Activated CD4-positive, alpha-beta T cell treated with anti-CD3 and anti-CD28 coated beads for 36 hours (primary cell): ENCODE data around the gene GZMM. TPM values are rescaled to one million over a fixed set of nuclear protein-coding genes. Genes with fewer than 3 reads are reported as not detected.

ENCODE experiments used
- ATAC-seq: fragments of 200-7000 bp; cut with Tn5 transposase; one replicate; pipeline ENCODE4 v1.10.0; 2021; ENCODE audit warnings: mild to moderate bottlenecking, moderate library complexity
- CTCF ChIA-PET: fragments of 350-600 bp; sonication (Branson Sonifier 250); formaldehyde crosslinking; loops from one replicate; lab custom pipeline; 2021; ENCODE audit warnings: antibody characterized with exemption; lab: Charles Lee
- POLR2A ChIA-PET: fragments of 350-600 bp; sonication (Branson Sonifier 250); formaldehyde crosslinking; loops from one replicate; lab custom pipeline; 2021; ENCODE audit warnings: antibody characterized with exemption, inconsistent platforms; lab: Charles Lee
- DNase-seq: peaks from one replicate; pipeline ENCODE4 v3.0.0-alpha.2; 2020
- H3K27ac Mint-ChIP-seq: one replicate; pipeline ENCODE4 v1.8.0; 2021; ENCODE audit warnings: mixed read lengths
- H3K27me3 Mint-ChIP-seq: one replicate; pipeline ENCODE4 v1.8.0; 2021; ENCODE audit warnings: mixed read lengths
- H3K36me3 Mint-ChIP-seq: one replicate; pipeline ENCODE4 v1.8.0; 2021; ENCODE audit warnings: low read depth, mixed read lengths
- H3K4me1 Mint-ChIP-seq: one replicate; pipeline ENCODE4 v1.8.0; 2021; ENCODE audit warnings: mixed read lengths
- H3K4me3 Mint-ChIP-seq: one replicate; pipeline ENCODE4 v1.8.0; 2021; ENCODE audit warnings: mild to moderate bottlenecking, moderate library complexity, mixed read lengths
- H3K9me3 Mint-ChIP-seq: one replicate; pipeline ENCODE4 v1.8.0; 2021; ENCODE audit warnings: low read depth, mixed read lengths
- intact Hi-C, 2 experiments: fragments of 100-400 bp; cut with DNase I in 1 of 2; cut with micrococcal nuclease in 1 of 2; formaldehyde crosslinking; loops; one replicate each; pipeline versions ENCODE4 v1.14.2 to v1.15.1; 2022 to 2024; cut with DNase I, micrococcal nuclease
- total RNA-seq, 2 experiments: library from RNA; stranded (reverse); gene quantifications; one replicate each; pipeline ENCODE4 v1.2.3, GENCODE V29; 2021

Gene GZMM
- total RNA-seq, 2 experiments from 2014 or later = 22.5 to 25.3 TPM

DNA sequence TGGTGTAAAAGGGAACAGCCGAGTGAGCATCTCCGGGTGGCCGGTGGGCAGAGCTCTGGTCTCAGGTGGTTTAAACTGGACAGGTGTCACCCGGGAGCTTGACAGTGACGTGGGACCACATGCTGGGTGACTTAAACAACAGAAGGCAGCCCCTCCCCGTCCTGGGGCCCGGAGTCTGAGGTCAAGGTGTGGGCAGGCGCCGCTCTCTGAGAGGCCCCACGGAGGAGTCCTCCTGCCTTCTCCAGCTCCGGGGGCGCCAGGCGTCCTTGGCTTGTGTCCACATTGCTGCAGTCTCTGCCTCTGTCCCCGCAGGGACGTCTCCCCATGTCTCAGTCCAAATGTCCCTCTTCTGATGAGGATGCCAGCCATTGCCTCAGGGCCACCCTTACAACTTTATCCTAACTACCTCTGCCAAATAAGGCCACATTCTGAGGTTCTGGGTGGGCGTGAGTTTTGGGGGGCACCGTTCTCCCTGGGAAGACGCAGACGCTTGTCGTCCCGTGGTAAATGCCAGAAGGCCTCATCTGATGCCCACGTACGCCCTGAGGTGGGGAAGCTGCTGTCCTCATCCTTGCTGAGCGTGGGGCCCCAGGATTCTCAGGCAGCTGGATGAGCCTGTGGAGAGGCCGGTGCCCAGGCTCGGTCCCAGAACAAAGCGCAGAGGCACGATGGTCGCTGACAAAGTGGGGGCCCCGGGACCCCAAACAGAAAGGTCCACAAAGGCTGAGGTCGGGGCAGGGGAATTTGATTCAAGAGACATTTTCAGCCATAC, 12.9 kb downstream of the GZMM start:
- ATAC-seq = no peak
- no peaks in the 10 kb centered on the region for H3K9me3 Mint-ChIP-seq
- no peaks in the 10 kb centered on the region for H3K27me3 Mint-ChIP-seq
- no peaks in the 10 kb centered on the region for H3K36me3 Mint-ChIP-seq
- no peaks in the 10 kb centered on the region for H3K4me1 Mint-ChIP-seq
- ChIA-PET CTCF (no interaction called here), POLR2A (no interaction called here)
- H3K4me3 Mint-ChIP-seq = no peak overlapping the region
- H3K27ac Mint-ChIP-seq = no peak overlapping the region
- DNase-seq = no peak
- intact Hi-C loops = no loop called here

DNA sequence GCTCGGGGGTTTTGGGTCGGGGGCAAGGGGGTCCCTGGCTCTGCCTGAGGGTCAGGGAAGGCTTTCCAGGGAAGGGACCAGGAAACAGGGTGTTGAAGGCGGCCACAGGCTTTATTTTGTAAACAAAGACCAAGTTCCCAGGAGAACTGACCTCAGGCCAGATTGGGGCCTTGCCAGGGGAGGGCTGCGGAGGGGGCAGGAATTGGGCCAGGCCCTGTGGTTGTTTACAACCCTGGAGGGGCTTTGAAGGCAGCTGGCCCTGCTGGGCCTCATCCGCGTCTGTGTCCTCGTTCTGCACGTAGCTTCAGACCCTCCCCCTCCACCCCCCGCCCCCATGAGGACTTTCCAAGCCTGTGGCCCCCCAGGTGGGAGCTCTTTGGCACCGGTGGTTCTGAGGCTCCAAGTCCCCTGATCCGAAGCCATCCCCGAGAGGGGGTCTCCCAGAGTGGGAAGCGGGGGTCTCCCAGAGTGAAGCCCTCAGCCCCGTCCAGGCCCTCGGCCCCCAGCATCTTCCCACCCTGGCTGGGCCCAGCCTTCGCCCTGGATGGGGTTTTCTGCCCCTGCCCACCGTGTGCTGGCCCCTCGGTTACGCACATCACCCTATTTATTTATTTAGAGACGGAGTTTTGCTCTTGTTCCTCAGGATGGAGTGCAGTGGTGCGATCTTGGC, 15.1 kb downstream of the GZMM start:
- Mint-ChIP-seq H3K36me3 (no peaks in the 10 kb centered on the region), H3K27me3 (no peaks in the 10 kb centered on the region), H3K4me1 (no peaks in the 10 kb centered on the region), H3K9me3 (no peaks in the 10 kb centered on the region), H3K4me3 (no peak overlapping the region), H3K27ac (no peak overlapping the region)
- intact Hi-C loops = no loop called here
- DNase-seq = no peak
- ATAC-seq = no peak
- POLR2A ChIA-PET = no interaction called here
- CTCF ChIA-PET = no interaction called here

DNA sequence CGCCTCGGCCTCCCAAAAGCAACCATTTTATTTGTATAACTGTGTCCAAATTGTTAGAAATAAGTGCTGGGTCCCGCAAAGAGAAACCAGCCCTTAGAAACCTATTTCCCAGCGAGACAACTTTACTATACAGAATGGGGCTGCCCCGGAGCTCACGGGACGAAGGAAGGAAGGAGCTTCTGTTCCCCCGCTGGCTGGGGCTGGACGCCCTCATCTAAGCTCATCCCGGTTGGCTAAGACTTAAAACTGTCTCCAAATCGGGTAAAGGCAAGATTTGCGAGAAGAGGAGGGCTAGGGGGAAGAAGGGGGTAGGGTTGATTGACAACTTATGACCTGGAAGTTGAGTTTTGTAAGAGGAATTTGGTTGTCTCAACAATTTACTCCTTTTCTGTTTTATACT, 16.3 kb downstream of the GZMM start:
- ChIA-PET POLR2A (no interaction called here), CTCF (interaction anchor here (0.8 kb wide), 1 partner anchor 110 kb away, joined by 3 read pairs; no protein-coding TSS in a partner anchor)
- H3K27ac Mint-ChIP-seq = no peak overlapping the region
- no peaks in the 10 kb centered on the region for H3K4me1 Mint-ChIP-seq
- intact Hi-C loops = no loop called here
- no peaks in the 10 kb centered on the region for H3K27me3 Mint-ChIP-seq
- DNase-seq = no peak
- ATAC-seq = no peak
- no peak overlapping the region for H3K4me3 Mint-ChIP-seq
- H3K9me3 Mint-ChIP-seq = no peaks in the 10 kb centered on the region
- H3K36me3 Mint-ChIP-seq = no peaks in the 10 kb centered on the region

DNA sequence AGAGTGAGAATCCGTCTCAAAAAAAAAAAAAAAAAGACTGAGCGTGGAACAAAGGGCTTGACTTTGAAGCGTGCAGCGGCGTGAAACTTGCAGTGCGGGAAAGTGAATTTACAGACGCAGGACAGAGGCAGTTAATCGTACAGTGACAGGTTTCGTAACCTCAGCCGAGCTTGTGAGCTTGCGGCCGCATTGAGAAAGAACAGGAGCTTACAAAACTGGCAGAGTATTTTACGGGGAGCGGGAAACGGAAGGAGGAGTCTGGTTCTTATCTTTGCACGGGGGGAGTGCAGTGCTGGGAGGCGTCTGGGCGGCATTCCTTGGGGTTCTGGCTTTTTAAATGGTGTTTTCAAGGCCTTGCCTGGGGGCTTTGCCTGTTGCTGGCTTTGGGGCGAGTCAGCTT, 22.6 kb downstream of the GZMM start:
- POLR2A ChIA-PET = no interaction called here
- peaks cover 9% of the 10 kb centered on the region for H3K4me1 Mint-ChIP-seq
- no peak for ATAC-seq
- no peak overlapping the region for H3K4me3 Mint-ChIP-seq
- CTCF ChIA-PET = no interaction called here
- no peaks in the 10 kb centered on the region for H3K9me3 Mint-ChIP-seq
- H3K36me3 Mint-ChIP-seq = peaks cover 3% of the 10 kb centered on the region
- H3K27ac Mint-ChIP-seq = no peak overlapping the region
- intact Hi-C loops = no loop called here
- DNase-seq = no peak
- no peaks in the 10 kb centered on the region for H3K27me3 Mint-ChIP-seq

DNA sequence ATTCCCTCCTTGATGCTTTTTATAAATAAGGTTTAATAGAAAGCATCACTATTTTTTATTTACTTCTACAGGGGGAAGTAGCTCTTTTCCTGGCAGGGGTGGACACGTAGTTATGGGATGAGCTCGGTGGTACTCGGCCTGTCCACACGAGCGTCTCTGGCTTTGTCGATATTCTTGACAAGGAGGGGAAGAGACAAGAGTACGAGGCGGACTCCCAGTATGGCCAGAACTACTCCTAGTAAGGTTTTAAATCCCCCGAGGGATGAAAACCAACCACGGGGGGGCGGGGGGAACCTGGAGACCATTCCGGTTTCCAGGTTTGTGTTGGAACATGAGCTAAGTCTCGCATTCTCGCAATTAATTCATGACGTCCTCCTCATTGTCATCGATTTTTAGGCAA, 23.0 kb downstream of the GZMM start:
- Mint-ChIP-seq H3K36me3 (peaks cover 3% of the 10 kb centered on the region), H3K27me3 (no peaks in the 10 kb centered on the region), H3K27ac (no peak overlapping the region), H3K4me1 (peaks cover 11% of the 10 kb centered on the region), H3K9me3 (no peaks in the 10 kb centered on the region), H3K4me3 (no peak overlapping the region)
- CTCF ChIA-PET = no interaction called here
- DNase-seq (no peak), ATAC-seq (no peak)
- intact Hi-C loops = no loop called here
- POLR2A ChIA-PET = no interaction called here

DNA sequence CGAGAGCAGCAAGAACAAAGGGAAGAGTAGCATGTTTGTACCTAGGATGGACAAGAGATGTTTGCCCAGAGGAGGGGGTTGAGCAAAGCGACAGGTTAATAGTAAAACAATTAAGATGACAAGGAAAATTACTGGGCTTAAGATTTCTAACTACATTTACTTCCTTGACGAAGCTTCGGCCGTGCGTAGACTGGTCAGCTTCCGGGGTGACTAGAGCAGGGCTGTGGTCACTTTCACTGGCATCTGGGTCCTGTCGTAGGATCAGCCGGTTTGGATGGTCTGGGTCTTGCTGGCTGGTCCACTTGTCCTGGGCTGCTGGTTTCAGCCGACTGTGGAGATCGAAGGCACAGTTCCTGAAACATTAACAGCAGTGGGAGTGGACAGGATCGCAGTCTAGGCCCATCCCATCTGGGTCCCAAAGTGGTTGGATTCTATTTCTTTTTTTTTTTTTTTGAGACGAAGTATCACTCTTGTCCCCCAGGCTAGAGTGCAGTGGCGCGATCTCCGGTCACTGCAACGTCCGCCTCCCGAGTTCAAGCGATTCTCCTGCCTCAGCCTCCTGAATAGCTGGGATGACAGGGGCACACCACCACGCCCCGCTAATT, 23.5 kb downstream of the GZMM start:
- CTCF ChIA-PET = interaction anchor here (0.9 kb wide), 1 partner anchor 15 kb away, joined by 3 read pairs; no protein-coding TSS in a partner anchor
- DNase-seq (no peak), ATAC-seq (no peak)
- intact Hi-C loops = no loop called here
- Mint-ChIP-seq H3K9me3 (no peaks in the 10 kb centered on the region), H3K36me3 (peaks cover 3% of the 10 kb centered on the region), H3K4me1 (peaks cover 11% of the 10 kb centered on the region), H3K27ac (no peak overlapping the region), H3K4me3 (no peak overlapping the region), H3K27me3 (no peaks in the 10 kb centered on the region)
- POLR2A ChIA-PET = no interaction called here

DNA sequence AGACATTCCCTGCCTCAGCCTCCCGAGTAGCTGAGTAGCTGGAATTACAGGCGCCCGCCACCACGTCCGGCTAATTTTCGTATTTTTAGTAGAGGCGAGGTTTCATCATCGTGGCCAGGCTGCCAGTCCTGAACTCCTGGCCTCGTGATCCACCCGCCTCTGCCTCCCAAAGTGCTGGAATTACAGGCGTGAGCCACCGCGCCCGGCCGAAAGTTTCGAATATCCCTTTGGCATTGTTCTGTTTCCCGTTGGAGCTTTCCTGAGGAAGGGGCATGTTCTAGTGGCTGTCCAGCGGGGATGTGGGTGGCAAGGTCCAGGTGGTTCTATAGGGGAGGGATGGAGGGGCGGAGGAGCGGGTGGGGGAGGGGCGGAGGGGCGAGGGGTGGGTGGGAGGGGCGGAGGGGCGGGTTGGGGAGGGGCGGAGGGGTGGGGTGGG, 26.4 kb downstream of the GZMM start:
- H3K4me1 Mint-ChIP-seq = peaks cover 25% of the 10 kb centered on the region
- ATAC-seq (no peak), DNase-seq (no peak)
- CTCF ChIA-PET = interaction anchor here (0.7 to 1.1 kb wide), 3 partner anchors 9 to 59 kb away, joined by 3 to 4 read pairs (median 3); no protein-coding TSS in a partner anchor
- H3K36me3 Mint-ChIP-seq = peaks cover 6% of the 10 kb centered on the region
- POLR2A ChIA-PET = interaction anchor here (0.6 kb wide), 1 partner anchor 38 kb away, joined by 3 read pairs; the partner anchor contains the start of gene CDC34
- H3K9me3 Mint-ChIP-seq = no peaks in the 10 kb centered on the region
- no peaks in the 10 kb centered on the region for H3K27me3 Mint-ChIP-seq
- H3K27ac Mint-ChIP-seq = peak overlapping the region; percentile 77
- no peak overlapping the region for H3K4me3 Mint-ChIP-seq
- intact Hi-C loops = loop anchor here in 1 of 2 experiments (5.0 kb wide), 1 partner anchor 92 kb away; the partner anchor contains the start of gene RNF126

DNA sequence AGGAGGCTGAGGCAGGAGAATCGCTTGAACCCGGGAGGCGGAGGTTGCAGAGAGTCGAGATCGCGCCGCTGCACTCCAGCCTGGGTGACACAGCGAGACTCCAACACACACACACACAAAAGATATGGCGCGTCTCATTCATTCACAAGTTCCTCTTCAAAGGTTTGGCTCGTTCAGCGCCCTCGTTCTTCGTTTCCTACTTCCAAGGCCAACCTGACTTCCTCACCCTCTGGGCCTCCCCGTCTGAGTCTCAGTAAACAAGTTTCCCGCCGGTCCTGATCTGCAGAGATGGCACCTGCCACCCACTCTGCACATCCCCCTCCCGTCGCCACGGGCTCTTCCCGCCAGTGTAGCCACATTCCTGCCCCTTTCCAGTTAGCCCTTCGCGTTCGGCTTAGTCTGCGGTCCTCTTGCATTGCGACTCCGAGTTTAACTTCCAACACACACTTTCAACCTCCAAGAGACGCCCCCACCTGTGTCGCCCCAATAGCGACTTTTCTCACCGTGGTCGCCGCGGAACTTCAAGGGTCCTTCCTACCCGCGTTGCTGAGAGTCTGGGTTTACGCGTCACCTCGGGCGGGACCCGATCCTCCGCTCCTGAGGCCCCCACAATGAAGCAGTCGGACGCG, 27.2 kb downstream of the GZMM start:
- peak; percentile 31 for ATAC-seq
- CTCF ChIA-PET = interaction anchor here (0.9 to 1.3 kb wide), 4 partner anchors 10 to 61 kb away, joined by 3 to 7 read pairs (median 6); partner anchors contain the start of gene CDC34
- intact Hi-C loops = loop anchor here in 1 of 2 experiments (1.0 to 5.0 kb wide), 2 partner anchors 62 to 91 kb away; partner anchors contain the start of genes POLRMT and RNF126
- peaks cover 29% of the 10 kb centered on the region for H3K4me1 Mint-ChIP-seq
- H3K27ac Mint-ChIP-seq = peak overlapping the region; percentile 95
- H3K27me3 Mint-ChIP-seq = no peaks in the 10 kb centered on the region
- peak; percentile 74 for DNase-seq
- peak overlapping the region; percentile 90 for H3K4me3 Mint-ChIP-seq
- H3K36me3 Mint-ChIP-seq = peaks cover 6% of the 10 kb centered on the region
- H3K9me3 Mint-ChIP-seq = no peaks in the 10 kb centered on the region
- POLR2A ChIA-PET = interaction anchor here (0.6 kb wide), 1 partner anchor 39 kb away, joined by 3 read pairs; the partner anchor contains the start of gene CDC34

DNA sequence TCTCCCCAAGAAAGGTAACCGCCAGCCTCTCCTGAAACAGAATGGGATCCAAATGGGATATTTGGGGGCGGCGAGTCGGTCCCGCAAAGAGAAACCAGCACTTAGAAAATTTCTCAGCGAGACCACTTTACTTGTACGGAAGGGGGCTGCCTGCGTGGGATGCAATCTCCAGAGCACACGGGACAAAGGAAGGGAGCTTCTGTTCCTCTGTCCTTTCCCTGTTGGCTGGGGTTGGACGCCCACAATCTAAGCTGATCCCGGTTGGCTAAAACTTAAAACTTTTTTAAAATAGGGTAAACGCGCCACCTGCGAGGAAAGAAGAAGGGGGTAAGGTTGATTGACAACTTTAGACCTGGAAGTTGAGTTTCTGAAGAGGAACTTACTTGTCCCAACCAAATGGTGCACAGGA, 27.7 kb downstream of the GZMM start:
- peak; percentile 46 for DNase-seq
- intact Hi-C loops = loop anchor here in 1 of 2 experiments (1.0 to 5.0 kb wide), 2 partner anchors 62 to 91 kb away; partner anchors contain the start of genes POLRMT and RNF126
- H3K9me3 Mint-ChIP-seq = no peaks in the 10 kb centered on the region
- peak overlapping the region; percentile 95 for H3K27ac Mint-ChIP-seq
- ATAC-seq = no peak
- POLR2A ChIA-PET = interaction anchor here (1.0 kb wide), 1 partner anchor 61 kb away, joined by 3 read pairs; no protein-coding TSS in a partner anchor
- peak overlapping the region; percentile 90 for H3K4me3 Mint-ChIP-seq
- H3K36me3 Mint-ChIP-seq = peaks cover 6% of the 10 kb centered on the region
- H3K27me3 Mint-ChIP-seq = no peaks in the 10 kb centered on the region
- CTCF ChIA-PET = interaction anchor here (0.9 to 1.3 kb wide), 3 partner anchors 16 to 61 kb away, joined by 3 to 7 read pairs (median 7); partner anchors contain the start of gene CDC34
- peaks cover 33% of the 10 kb centered on the region for H3K4me1 Mint-ChIP-seq

DNA sequence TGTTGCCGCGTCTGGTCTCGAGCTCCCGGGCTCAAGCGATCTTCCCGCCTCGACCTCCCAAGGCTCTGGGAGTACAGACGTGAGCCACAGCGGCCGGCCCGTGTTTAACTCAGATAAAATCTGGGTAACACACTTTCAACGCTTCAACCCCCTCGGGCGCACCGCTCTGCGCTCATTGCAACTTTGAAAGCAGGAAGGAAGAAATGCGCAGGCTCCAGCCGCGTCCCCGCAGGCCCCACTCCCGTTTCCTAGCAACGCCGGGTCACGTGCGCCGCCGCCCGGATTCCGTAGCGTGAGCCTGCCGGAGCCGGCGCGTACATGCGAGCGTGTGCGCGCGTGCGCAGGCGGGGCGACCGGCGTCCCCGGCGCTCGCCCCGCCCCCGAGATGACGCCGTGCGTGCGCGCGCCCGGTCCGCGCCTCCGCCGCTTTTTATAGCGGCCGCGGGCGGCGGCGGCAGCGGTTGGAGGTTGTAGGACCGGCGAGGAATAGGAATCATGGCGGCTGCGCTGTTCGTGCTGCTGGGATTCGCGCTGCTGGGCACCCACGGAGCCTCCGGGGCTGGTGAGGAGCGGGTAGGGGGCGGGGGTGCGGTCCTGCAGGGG, 28.4 kb downstream of the GZMM start, which contains the start of gene BSG:
TSS of gene BSG (plus strand) at position 457 of the 603 bp plus-strand sequence. CDS start at position 496, 39 bp downstream.
- intact Hi-C loops = loop anchor here (1.0 to 5.0 kb wide), 12 partner anchors 28 to 225 kb away; partner anchors contain the start of genes RNF126 (in 2 of the 2), CDC34 (in 1 of the 2), GZMM (in 1 of the 2) and POLRMT (in 1 of the 2)
- peak; percentile 87 for ATAC-seq
- H3K36me3 Mint-ChIP-seq = peaks cover 6% of the 10 kb centered on the region
- DNase-seq = peak; percentile 99
- peak within 1 kb of the TSS; percentile 90 for H3K4me3 Mint-ChIP-seq
- POLR2A ChIA-PET = interaction anchor here (0.6 to 1.0 kb wide), 2 partner anchors 40 to 61 kb away, joined by 3 to 4 read pairs; no protein-coding TSS in a partner anchor
- no peaks in the 10 kb centered on the region for H3K9me3 Mint-ChIP-seq
- CTCF ChIA-PET = interaction anchor here (0.9 to 1.3 kb wide), 3 partner anchors 17 to 62 kb away, joined by 3 to 7 read pairs (median 7); partner anchors contain the start of gene CDC34
- H3K27ac Mint-ChIP-seq = peak within 1 kb of the TSS; percentile 95
- peaks cover 36% of the 10 kb centered on the region for H3K4me1 Mint-ChIP-seq
- no peaks in the 10 kb centered on the region for H3K27me3 Mint-ChIP-seq
